Measurements from ENCODE around the gene ZBTB16.

The ZBTB16 gene

DNA sequence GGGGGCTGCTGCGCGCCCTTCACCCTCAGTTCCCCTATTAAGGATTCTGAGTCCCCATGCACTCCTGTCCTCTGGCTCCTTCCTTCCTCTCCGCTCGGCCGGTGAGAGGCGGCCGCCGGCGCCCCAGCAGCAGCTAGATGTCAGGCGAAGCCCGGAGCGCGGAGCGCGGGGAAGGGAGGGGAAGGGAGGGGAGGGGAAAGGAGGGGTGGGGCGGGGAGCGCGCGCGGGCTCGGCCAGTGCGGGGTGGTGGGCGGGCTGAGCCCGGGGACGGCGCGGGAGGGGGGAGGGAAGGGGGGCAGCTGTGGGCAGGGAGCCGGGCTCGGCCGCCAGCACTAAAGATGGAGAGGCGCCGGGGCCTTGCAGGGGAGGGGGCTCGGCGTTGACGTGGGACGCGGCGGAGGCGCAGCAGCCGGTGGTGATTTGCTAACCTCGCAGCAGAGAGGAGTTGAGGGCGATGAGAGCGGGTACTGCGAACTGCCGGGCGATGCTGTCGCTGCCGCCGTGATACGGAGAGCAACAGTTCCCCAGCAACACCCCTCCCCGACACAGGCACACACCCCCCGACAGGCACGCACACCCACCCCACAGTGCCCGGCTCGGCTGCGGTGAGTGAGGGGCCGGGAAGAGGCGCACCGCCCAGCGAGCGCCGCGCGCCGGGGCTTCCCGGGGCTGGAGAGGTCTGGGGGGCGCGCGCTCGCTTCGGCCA is at the start of gene ZBTB16:
Gene ZBTB16 (plus strand): TSS at position 434 of the 706 bp plus-strand sequence. CDS start 3,590 bp downstream, outside the sequence.
- peak; percentile 57 to 94 for DNase-seq

- DNase-seq, result no peak
These were observed 48.6 kb upstream of the ZBTB16 start for GRCh38 chr11:114010931-114011330.

- DNase-seq, result no peak
These were observed 48.1 kb upstream of the ZBTB16 start for GRCh38 chr11:114011443-114011842.

GRCh38 chr11:114015117-114015516 is 44.4 kb upstream of the ZBTB16 start:
- DNase-seq, result peak in 1 of 2 experiments; percentile 52

- DNase-seq, result no peak
These were observed 42.5 kb upstream of the ZBTB16 start for GRCh38 chr11:114016986-114017385.

DNA sequence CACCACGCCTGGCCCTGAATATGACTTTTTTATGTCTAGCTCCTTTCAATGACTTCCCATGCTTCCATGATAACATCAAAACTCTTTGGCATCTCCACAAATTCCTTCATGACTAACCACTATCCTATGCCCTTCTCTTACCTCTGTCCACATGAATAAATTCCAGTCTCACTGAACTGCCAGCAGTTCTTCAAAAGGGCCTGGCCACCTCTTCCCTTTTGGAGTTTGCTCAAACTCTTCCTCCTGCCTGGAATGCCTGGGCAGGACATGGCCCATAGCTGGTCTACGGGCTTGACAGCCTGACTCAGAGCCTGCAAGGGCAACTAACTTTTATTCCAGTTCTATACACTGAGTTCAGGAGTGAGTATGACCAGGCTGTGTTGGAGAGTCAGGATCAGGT is 41.8 kb upstream of the ZBTB16 start:
- DNase-seq, result no peak

- DNase-seq, result no peak
These were observed 40.5 kb upstream of the ZBTB16 start for GRCh38 chr11:114019046-114019445.

DNA sequence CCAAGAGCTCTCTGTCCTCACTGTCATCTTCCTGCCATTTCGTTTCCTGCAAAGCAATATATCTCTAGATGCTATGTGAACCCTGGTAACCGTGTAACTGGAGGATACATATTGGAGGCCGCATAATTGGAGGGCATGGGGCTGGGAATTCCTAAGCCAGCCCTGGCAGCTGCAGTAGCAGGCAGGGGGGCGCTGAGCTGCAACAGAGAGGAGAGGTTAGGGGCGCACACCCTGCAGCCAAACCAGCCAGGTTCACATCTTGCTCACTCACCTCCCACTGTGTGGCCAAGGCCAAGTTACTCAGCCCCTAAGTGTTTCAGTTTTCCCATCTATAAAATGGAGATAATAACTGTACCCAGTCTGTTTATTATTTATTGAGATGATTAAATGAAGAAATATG is 39.9 kb upstream of the ZBTB16 start:
- DNase-seq, result no peak

GRCh38 chr11:114025329-114025907 is 34.1 kb upstream of the ZBTB16 start:
- DNase-seq, result no peak

- DNase-seq, result peak; percentile 47 to 83
These were observed 33.2 kb upstream of the ZBTB16 start for GRCh38 chr11:114026355-114026754.

- DNase-seq, result no peak
These were observed 32.1 kb upstream of the ZBTB16 start for GRCh38 chr11:114027391-114027790.

DNA sequence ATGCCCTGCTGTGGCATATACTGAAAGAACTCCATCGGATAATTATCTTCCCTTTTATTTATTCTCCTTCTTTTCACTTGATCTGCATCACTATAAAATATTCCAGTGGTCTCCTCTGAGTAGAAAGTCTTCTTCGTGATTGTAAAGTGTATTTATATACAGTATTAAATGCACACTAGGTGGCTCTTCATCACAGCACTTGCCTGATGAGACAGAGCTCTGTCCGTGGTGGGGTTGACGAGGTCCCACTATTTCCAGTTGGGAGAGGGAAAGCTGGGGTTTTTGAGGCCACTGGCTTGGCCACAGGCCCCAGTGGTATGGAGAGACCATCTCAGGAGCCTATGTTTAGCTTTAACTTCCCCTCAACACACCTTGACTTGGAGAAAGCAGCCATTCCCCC is 31.6 kb upstream of the ZBTB16 start:
- DNase-seq, result no peak

DNA sequence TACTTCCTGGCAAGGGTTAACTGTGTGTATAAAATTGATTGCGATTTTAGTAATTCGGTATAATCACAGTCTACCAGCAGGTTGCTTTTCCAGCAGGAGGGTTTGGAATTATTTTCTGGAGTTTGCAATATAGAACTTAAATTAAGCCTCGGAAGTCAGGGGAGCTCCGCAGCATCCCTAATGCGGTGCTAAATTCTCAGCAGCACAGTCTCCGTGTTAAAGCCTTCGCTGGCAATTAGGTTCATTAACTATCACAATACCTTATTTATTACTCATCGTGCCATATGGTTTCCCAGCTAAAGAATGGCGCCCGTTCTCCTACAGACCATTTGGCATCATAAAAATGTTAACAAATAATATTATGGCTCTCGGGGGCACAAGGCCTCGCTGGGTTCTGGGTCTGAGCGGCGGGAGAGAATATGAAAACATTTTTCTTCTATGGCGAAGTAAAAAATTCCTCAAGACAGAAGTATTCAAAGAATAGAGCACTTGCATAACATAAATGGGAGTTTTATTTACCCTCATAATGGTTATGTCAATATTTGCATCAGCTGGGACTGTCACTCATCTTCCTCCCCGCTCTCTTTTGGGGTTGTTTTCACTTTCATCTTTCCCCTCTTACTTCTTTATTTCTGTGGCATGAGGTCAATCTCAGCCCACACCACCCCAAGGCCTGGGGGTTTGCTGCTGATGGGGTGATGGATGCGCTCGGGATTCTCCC is 28.1 kb upstream of the ZBTB16 start:
- DNase-seq, result no peak

- DNase-seq, result no peak
These were observed 27.6 kb upstream of the ZBTB16 start for GRCh38 chr11:114031967-114032320.

DNA sequence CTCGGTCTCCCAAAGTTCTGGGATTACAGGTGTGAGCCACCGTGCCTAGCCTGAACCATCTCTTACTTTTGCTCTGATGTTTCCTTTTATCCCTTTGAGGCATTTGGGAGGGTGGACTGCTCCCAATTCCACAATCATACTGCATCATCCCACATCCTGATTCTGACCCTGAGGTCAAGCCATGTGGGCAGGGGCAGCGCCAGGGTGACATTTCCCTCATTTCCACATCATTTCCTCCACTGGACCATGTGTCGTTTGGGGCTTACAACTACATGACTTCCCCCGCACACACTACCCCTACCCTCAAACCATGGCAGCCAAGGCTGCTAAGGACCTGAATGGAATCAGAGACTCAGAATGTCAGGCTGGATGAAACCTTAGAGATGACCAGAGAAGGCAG is 26.4 kb upstream of the ZBTB16 start:
- DNase-seq, result no peak

- peak in 1 of 2 experiments; percentile 29 for DNase-seq
These were observed 25.9 kb upstream of the ZBTB16 start for GRCh38 chr11:114033572-114033971.

DNA sequence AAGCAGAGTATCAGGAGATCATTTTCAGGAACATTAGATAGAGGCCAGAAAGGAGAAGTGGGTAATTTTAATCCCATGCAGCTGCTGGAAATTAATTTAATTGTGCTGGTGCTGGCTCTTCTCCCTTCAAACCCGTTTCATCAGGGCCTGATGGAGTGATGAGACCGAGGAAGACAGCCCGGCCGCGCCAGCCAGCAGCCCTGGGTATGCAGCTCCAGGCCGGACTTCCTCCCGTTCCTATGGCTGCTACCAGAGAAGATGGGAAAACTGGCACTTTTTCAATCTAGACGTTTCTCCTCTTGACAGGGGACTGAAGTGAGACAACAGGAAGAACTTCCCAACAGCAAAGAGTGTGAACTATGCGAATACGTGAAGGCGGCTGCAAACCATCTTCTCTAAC is 24.6 kb upstream of the ZBTB16 start:
- DNase-seq, result no peak

GRCh38 chr11:114036147-114036811 is 23.2 kb upstream of the ZBTB16 start:
- peak; percentile 60 to 93 for DNase-seq

DNA sequence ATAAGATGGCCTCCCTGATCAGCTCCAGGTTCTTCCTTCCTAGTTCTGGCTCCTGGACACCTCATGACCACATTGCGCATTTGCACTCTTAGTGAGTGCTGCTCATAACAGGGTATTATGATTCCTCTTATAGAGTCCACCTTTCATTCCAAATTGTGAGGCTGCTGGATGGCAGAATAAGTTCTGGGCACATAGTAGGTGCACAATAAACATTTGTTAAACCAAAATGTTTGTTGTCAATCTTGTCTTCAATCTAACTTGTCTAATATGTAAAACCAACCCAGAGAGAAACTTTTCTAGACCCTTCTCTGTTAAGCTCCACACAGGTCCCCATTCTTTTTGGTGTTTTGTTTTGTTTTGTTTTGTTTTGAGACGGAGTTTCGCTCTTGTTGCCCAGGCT is 22.6 kb upstream of the ZBTB16 start:
- DNase-seq, result no peak

GRCh38 chr11:114039551-114039950 is 20.0 kb upstream of the ZBTB16 start:
- DNase-seq, result no peak

DNA sequence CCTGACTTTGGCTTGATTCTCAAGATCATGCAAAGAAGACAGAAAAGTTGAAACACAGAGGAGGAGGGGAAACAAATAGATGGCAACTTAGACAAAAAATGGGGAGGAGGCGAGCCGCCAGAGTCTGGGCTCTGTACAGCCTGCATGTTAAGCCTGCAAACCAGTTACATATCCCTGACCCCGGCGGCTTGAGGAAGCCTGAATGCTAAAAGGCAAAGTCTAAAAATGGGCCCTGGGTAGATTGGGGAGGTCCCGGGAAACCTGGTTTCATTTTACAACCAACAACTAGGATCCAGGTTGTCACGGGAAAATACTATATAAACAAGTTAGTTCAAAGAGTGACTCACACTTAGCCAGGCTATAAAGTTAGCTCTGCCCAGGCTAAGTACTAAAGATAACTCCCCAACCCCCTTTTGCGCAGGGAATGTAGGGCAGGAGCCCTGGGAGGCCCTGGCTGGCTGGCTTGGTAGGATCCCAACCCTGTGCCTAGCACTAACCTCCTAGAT is 18.8 kb upstream of the ZBTB16 start:
- no peak for DNase-seq

DNA sequence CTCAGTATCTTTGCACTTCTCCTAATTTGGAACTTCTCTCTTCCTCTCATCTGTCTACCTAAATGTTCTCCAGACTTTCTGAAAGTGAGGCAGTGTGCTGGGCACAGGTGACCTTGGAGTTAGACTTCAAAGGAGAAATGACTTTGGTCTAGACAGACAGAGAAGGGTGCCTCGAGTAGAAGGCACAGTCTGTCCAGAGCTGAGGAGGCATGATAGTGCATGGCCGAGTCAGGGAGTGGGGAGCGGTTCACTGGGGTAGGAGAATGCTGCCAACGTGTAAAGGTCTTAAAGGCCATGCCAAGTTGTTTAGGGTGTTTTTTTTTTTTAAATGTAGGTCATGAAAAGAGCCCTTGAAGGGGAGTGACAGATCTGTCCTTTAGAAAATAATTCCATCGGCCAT is 17.3 kb upstream of the ZBTB16 start:
- no peak for DNase-seq

All from NCI-H526 (cell line).